HG03432 (cell line): Measurements from ENCODE around the gene RNF5.
"Not testable (repeated sequence)": the region's sequence is repeated elsewhere in the genome, so short reads cannot be mapped to it uniquely, and the experiment has no call there.

Experiments
- ATAC-seq: cut with Tn5 transposase; IDR thresholded peaks from one replicate; pipeline ENCODE4 v1.9.1; 2021; ENCODE audit warnings: mild to moderate bottlenecking, moderate library complexity; ENCODE audit not compliant: unreplicated experiment

RNF5 gene

DNA sequence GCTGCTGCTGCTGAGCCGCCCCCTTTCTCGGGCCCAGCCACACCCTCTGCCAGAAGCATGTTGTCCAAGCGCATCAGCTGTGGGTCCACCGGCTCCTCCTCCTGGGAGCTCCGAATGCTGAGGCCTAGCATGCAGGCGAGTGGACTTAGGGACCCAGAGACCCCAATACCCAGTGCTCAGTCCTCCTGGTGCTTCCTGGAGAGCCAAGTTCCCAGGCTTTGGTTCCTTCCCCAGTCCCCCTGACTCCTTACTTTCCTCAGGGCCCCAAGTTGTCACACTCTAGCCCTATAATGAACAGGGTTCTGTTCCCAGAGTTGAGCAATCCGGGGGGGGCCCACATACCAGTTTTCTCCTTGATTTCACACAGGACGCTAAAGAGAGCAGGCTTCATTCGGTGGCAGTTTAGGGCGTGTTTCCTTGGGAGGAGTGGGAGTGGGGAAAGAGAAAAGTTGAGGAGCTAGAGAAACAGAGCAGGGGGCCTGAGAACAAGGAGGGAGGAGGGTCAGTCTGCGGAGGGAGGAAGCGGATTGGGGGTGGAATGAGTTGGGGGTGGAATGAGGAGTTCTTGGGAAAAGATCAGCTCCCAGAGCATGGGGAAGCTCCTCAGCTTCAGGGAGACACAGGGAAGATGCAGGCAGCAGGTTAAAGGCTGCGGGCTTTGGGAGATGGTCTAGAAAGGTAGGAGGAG lies 10.3 kb downstream of the RNF5 start:
- no peak for ATAC-seq

DNA sequence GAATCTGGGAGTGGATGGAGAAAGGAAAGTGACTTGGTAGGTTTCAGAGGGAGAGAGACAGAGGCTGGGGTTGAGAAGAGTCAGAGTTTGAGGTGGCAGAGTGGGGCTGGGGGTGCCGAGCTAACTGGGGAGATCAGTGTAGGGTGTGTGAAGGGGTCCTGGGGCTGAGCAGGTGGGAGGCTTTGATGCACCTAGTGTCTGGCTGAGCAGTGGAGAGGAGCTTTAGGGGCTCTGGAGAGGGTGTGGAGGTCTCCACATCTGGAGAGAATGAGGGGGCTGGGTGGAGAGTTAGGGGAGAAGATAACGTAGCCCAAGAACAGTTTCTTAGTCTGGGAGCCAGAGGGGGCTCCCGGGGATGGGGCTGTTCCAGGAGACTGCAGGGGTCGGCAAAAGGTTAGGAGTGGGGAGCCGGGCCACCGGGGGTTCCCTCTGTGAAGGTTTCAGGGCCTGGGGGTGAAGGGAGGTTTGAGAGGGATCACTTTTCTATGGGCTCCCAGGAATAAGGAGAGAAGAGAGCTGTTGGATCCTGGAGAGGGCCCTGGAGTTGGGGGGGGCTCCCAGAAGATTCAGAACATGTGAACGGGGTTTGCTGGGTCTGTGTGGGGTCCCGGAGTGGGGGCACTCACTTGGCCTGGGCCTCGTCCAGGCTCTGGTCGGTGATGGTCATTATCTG lies 11.0 kb downstream of the RNF5 start:
- no peak for ATAC-seq

GRCh38 chr6:32189742-32190053 lies 11.5 kb downstream of the RNF5 start:
- ATAC-seq = no peak

DNA sequence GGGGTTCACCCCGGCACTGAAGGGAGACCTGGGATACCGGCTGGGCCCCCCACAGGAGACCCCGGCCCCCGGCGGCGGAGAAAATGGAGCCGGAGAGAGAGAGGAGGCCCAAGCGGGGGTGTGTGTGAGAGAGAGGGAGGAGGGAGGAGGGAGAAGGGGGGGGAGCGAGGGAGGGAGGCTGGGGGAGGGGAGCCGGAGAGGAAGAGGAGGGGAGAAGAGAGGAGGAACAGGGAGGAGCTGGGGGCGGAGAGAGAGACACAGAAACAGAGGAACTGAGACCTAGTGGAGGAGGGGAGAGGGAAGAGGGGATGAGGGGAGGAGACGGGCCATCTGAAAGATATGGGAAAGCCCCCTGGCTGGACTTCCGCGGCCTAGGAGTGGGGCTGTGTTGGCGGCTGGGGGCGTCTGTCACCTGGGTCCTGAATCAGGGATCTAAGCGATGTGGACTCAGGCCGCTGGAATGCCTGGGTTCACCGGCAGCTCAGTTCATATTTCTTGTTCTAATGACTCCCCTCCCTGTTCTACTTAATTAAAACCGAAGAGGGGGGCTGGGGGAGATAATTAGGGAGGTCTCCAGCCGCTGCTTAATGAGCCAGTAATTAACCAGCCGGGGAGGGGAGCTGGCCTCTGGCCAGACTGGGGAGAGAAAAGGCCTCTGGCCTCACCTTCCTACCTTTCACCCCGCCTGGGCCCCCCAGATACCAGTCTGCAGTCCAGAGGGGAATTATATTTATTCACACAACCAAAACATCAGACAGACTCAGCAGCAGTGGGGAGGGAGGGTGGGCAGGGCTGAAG lies 12.0 kb downstream of the RNF5 start, which contains the start of gene PBX2:
TSS of gene PBX2 (minus strand) at position 149 of the 798 bp plus-strand sequence. CDS start 287 bp downstream, outside the sequence.
- peak; percentile 68 for ATAC-seq

- ATAC-seq = no peak
Observed at GRCh38 chr6:32190911-32191677, 12.9 kb downstream of the RNF5 start.

DNA sequence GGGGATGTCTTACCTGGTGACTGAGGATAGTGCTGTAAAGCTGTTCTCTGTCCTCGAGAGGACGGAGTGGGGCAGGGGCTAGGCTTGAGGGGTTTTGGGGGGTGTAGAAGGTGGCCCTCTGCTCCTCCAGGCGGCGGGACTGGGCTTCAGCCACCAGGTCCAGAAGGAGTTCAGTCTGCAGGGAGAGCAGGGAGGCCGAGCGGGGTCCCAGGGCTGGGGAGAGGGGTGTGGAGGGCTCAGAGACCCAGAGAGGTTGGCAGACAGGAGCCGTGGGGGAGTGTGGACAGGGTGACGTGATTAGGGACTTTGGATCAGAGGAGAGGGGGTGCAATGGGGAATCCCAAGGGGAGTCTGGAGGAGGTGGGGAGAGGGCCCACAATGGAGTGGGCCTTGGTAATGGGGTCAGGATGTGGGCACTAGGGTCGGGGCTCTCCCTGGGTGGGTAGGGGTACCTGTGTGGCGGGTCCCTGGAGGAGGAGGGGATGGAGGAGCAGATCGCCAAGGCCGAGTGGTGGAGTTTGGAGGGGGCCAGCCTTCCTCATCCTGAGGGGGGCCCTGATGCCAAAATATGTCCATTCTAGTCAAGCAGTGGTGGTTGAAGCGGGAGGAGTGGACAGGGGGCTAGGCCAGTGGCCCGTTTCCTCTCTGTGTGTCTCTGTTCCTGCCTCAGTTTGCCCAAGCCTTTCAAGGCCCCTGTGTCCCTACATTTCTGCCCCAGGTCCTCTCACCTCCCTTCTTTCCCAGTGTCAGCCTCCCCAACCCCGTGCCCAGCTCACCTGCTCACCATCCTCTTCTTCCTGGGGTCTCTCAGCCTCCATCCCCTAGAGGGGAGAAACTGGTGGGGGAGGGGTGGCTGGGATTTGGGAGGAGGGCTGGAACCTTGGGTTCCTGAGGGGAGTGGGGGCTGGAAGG lies 13.7 kb downstream of the RNF5 start:
- ATAC-seq = no peak

GRCh38 chr6:32192608-32193039 lies 14.4 kb downstream of the RNF5 start, which contains the start of gene GPSM3:
Gene GPSM3, minus strand, starts transcription at chr6:32192643. Its CDS starts 130 bp downstream, at chr6:32192513.
- no peak for ATAC-seq

- not testable (repeated sequence) for ATAC-seq
Observed at GRCh38 chr6:32193096-32193495, 14.9 kb downstream of the RNF5 start.

DNA sequence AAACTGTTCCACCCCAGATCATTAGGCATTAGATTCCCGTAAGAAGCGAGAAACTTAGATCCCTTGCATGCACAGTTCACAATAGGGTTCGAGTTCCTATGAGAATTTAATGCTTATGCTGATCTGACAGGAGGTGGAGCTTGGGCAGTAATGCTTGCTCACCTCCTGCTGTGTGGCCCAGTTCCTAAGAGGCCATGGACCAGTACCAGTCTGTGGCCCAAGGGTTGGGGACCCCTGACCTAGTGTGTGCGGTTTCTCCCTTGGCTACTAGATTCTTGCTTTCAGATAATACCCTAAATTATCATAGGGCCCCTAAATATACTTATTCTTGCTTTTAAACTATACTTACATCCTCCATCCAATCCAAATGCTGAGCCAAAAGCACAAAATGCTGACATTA lies 16.2 kb downstream of the RNF5 start:
- no peak for ATAC-seq

DNA sequence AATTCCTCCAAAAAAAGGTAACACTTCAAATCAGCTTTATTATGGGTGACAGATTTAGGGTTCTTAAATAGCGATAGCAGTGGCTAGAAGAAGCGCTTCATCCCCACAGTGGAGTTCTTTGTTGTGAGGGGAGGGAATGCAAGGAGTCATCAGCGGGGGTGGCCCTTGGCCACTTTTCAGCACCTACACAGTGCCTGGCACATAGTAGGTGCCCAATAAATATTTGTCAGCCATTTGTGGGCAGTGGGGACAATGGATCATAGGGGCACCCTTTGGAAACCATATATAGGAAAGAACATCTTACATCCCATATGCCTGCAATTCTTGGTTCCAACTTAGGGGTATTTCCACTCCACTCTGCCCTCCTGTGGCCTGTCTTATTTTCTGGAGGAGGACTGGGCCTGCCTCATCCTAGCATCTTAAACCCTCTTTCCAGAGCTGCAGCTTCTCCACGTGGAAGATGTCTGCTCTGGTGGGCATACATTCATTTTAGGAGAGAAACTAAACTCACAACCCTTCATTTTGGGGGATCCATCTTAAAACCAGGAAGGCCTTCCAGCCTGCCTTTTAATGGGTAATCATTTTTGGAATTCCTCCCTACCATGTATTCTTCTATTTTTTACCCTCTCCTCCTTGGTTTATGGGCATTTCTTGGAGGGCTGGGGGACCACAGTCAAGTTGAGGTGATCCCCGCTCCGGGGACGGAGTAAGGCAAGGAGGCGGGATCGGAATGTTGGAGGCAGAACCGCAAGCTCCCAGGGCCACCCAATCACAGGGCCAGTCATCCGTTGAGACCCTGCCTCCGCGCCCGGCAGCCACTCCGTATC lies 16.8 kb downstream of the RNF5 start:
- ATAC-seq = no peak

- ATAC-seq = peak; percentile 76
Observed at GRCh38 chr6:32195652-32195901, 17.4 kb downstream of the RNF5 start.

GRCh38 chr6:32195902-32196681 lies 17.9 kb downstream of the RNF5 start:
- ATAC-seq = peak; percentile 78

GRCh38 chr6:32196682-32197616 lies 18.7 kb downstream of the RNF5 start:
- ATAC-seq = no peak

GRCh38 chr6:32198345-32198696 lies 20.1 kb downstream of the RNF5 start:
- ATAC-seq = no peak

GRCh38 chr6:32198866-32199265 lies 20.7 kb downstream of the RNF5 start:
- ATAC-seq = no peak

DNA sequence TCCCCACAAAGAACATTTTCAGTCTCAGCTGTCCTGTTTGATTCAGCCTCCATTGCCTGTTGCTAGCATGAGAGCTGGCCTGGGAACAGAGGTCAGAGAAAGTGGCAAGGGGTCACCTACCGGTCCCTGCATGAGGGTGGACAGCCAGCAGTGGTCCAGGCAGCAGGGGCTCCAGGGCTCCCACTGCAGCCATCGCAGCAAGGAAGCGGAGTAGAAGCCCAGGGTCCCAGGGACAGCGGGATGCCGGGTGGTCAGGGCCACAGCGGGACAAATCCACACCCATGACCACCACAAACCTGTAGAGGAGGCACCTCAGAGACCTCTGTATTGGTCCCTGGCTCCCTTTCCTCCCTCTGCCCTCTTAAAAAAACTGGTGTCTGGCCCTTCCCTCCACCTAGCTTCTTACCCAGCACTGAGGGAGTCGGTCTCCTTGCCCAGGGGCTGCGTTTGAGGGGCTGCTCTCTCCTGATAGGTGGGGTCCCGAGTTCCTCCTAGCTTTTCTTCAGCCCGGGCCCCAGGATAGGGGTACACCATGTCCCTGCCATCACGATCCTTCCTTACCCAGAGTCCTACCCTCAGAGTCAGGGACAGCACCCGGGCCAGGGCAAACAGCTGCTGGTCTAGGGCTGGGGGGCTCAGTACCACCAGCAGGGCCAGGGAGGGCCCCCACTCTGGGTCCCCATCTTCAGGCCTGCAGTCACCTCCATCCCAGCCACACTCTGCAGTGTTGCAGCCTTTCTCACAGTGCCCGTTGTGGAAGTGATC lies 22.7 kb downstream of the RNF5 start:
- ATAC-seq = no peak

GRCh38 chr6:32202186-32202585 lies 24.0 kb downstream of the RNF5 start:
- ATAC-seq = no peak
